ENCODE results near the gene TTC34.

Gene TTC34

GRCh38 chr1:2801535-2802291 lies at the start of gene TTC34:
TTC34 (minus strand) TSS chr1:2801693; CDS start chr1:2800827, 866 bp downstream.
- no peak for DNase-seq

- DNase-seq, result no peak
These were observed 49.0 kb upstream of the TTC34 start for GRCh38 chr1:2850502-2850901.

- DNase-seq, result no peak
These were observed 46.6 kb upstream of the TTC34 start for GRCh38 chr1:2848006-2848670.

DNA sequence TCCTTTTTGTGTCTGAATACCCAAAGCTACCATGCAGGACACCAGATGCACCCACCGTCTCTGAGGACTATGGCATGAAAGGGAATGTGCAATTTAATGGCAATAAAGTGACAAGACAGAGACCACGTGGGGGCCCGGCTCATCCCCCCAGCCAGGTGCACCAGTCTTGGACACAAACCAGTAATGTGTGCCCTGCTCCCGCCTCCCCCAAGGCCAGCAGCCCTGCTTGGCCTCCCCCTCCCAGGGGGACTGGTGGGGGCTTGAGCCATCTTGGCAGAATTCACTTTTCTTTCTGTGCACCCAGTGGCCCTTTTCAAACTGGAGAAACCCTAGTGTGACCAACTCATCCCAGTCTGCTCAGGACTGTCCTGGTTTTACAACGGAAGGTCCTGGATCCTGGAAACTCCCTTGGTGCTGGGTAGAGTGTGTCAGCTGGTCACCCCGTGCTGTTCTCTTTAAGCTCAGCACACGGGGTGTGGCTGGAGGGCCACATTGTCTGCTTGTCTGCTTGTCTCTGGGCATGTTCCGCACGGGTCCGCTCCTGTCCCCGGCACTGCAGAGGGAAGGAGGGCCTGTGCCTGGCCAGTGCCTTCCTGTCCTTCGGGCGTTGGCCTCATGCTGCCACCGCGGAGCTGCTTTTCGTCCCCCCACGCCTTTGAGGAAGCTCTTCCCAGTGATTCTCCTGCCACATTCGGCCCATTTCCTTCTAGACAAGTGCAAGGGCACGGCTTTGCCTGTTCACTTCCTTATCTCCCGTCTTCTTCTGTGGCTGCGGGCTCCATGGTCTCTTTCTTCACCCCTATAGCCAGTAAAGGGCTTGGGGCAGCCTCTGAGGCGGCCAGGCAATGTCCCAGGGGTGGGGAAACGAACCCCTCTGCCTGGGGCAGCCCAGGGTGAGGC lies 45.8 kb upstream of the TTC34 start:
- no peak for DNase-seq

GRCh38 chr1:2845869-2846268 lies 44.4 kb upstream of the TTC34 start:
- no peak for DNase-seq

DNA sequence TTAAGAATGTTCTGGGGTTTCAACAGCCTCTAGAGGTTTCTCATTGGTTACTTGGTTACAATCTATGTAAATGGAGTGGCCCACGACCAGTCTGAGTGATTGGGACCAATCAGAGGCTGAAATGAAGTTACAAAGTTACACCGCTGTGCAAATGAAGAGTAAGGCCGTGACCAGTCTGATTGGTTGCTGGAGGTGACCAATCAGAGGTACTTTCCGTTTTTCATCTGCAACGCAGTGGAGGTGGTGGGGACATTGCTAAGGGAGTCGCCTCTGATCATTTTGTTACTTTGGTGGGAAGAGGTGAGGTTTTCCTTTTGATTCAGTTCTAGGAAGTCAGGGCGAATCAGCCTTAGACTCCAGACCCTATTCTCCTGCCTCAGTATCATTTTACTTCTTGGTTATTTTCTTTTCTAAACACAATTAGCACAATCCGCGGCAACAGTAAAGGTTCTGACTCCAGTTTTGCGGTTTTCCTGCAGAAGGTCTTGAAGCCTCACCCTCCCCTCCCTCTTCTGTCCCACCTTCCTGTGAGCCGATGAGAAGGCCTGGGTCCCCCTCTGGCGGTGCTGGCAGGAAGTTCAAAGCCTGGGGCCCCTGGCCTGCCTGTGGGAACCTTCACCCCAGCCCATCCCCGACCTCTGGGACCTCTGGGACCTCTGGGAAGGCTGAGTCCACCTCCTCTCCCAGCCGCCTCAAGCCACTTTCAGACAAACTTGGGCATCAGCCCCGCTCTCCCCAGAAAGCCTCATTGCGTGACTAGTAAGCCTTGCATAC lies 38.7 kb upstream of the TTC34 start:
- DNase-seq, result peak in 3 of 4 experiments; percentile 15 to 41 (median 34)

GRCh38 chr1:2837823-2838222 lies 36.3 kb upstream of the TTC34 start:
- DNase-seq, result no peak

DNA sequence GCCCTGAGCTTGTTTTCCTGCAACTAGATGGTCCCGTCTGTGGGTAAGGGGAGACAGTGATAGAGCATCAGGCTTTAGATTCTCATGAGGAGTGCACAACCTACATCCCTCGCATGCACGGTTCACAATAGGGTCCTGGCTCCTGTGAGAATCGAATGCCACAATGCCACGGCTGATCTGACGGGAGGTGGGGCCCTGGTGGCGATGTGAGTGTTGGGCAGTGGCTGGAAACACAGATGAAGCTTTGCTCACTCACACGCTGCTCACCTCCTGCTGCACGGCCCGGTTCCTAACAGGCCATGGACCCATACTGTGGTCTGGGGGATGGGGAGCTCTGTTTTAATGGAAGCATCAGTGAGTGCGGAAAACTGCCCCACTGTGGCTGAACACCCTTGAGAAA lies 35.8 kb upstream of the TTC34 start:
- DNase-seq, result no peak

- DNase-seq, result no peak
These were observed 35.0 kb upstream of the TTC34 start for GRCh38 chr1:2836333-2836970.

GRCh38 chr1:2835650-2836159 lies 34.2 kb upstream of the TTC34 start:
- no peak for DNase-seq

DNA sequence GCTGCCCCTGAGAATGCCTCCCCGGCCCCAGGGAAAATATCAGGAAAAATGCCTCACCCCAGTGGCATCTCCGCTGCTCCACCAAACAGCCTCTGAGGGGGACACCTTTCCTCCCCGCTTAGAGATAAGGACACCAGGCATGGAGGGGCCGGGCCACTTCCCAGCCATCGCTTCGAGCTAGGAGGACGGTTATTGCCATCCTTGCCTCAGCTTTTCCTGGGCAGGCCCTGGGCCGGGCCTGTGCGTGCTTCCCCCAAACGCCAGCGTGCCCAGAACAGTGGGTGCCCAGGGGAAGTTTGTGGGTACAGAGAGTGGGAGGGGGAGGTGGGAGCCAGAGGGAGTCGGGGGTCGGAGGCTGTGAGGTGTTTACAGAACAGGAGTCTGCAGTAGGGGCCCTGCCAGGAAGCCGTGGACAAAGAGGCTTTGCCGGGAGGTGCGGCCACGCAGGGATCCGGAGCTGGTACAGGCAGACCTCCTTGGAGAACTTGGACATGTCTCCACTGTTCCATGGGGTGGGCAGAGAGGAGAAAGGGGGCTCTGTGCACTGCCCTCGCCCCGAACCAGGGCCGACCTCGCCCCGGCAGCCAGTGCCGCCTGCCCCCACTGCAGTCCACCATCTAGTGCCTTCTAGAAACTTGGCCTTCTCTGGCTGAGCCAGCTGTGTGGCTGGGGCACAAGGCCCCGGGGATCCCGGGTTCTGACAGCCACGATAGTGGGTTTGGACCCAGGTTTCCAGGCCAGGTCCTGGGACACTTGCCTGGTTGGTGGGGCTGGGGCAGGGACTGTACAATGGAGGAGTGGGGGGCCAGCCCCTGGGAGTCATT lies 33.5 kb upstream of the TTC34 start:
- no peak for DNase-seq

DNA sequence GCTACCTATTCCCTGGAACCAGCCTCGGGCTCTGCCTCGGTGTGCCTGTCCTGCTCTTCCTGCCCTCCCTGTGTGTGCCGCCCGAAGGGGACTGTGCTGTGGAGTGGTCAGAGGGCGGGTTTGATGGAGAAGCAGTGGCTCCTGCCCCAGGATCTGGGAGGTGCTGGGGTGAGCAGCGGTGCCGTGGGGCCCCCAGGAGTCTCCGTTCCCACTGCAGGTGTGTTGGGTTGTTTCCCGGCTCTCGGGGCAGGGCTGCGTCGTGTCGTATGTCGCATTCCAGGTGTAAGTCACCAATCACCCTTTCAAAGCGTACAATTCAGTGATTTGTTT lies 32.6 kb upstream of the TTC34 start:
- DNase-seq, result no peak

DNA sequence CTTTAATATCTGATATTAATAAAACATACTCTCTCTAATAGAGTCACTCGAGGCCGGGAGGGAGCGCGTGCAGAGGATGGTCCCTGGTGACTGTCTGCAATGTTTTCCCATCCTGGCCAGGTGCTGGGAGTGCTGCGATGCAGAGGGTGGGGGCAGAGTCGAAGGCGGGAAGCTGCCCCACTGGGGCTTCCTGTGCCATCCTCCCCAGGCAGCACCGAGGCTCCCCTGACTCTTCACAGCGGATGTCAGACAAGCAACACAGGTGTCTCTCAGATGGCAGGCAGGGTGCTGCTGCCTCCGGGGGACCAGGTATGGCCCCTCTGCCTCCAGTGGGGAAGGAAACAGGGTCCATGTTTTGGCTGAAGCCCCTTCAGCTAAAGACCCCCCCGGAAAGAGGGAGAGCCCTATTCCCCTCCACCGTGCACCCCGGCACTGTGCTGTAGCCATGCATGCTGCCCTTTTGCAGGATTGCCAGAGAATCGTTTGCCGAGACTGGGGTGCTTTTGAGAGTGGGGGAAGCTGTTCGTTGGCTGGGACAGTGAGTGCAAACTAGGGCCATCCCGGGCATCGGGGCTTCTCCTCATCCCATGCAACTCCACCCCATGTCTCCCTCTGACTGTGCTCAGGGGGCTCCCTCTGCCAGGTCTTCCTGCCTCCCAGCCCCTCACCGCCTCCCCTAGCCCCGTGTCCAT lies 32.1 kb upstream of the TTC34 start:
- DNase-seq, result no peak

GRCh38 chr1:2832506-2833453 lies 31.3 kb upstream of the TTC34 start:
- no peak for DNase-seq

- DNase-seq, result no peak
These were observed 30.2 kb upstream of the TTC34 start for GRCh38 chr1:2831596-2832212.

DNA sequence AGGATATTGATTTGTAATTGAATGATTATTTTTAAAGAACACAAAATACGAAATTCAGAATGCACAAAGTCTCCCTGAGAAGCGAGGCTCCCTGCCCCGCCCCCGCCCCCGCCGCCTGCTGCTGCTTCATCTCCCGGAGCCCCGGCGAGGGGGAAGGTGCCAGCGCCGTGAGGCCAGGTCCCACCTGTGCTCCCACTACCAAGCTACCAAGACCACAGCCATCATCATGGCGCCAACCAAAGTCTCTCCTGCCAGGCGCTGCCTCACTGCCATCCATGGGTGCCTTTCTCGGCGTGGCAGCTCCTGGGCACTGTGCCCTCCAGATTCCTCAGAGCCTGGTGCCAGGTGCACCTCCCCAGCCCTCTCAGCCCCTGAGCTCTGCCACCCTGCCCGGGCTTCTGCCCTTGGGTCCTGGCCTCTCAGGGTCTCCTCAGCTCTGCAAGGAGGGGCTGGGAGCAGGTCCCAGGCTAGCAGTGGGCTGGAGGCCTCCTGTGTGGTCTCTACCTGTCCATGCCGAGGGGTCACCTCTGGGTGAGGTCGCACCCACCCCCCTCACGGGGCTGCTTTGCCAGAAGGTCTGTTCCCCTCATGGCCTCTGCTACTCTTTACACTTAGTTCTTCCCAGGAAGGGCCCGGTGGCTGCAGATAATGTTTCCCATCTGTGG lies 29.4 kb upstream of the TTC34 start:
- DNase-seq, result no peak

- DNase-seq, result no peak
These were observed 28.5 kb upstream of the TTC34 start for GRCh38 chr1:2829846-2830615.

Data from activated CD4-positive, CD25-positive, alpha-beta regulatory T cell (primary cell).